SK-N-SH (cell line): ENCODE measurements around the gene CAPG.

Experiments
- CTCF ChIP-seq: fragments of 200-600 bp; sonication (generic); IDR thresholded peaks from 2 replicates; pipeline ENCODE4 v1.6.1; 2017; ENCODE audit warnings: antibody characterized with exemption, mild to moderate bottlenecking, moderate library complexity
- EP300 ChIP-seq, 2 experiments: IDR thresholded peaks; 2 replicates each; pipeline versions ENCODE4 v1.4.0 to v1.6.1; 2012; ENCODE audit warnings: borderline replicate concordance in 1 of 2, low read depth in 1 of 2, low read length in 1 of 2
- EZH2phosphoT487 ChIP-seq: fragments of 200-600 bp; sonication (generic); IDR thresholded peaks from 2 replicates; pipeline ENCODE4 v1.6.1; 2017; ENCODE audit warnings: low read depth, mixed run types, mild to moderate bottlenecking, antibody characterized with exemption, moderate library complexity, borderline replicate concordance
- FOXJ3 ChIP-seq: sonication (generic); formaldehyde crosslinking; IDR thresholded peaks from 2 replicates; pipeline ENCODE4 v1.5.1; 2020; ENCODE audit warnings: mild to moderate bottlenecking, missing genetic modification reagents
- GABPA ChIP-seq: IDR thresholded peaks from 2 replicates; pipeline ENCODE4 v1.4.0; 2012; ENCODE audit warnings: low read depth, mild to moderate bottlenecking
- RAD21 ChIP-seq: IDR thresholded peaks from 2 replicates; pipeline ENCODE4 v1.6.1; 2012; ENCODE audit warnings: mild to moderate bottlenecking, low read length
- USF1 ChIP-seq: IDR thresholded peaks from 2 replicates; pipeline ENCODE4 v1.4.0; 2012; ENCODE audit warnings: low read depth, borderline replicate concordance
- USF2 ChIP-seq: fragments of 150-350 bp; IDR thresholded peaks from 2 replicates; pipeline ENCODE4 v1.6.1; 2017; ENCODE audit warnings: antibody characterized with exemption, low read length, low read depth, borderline replicate concordance

GRCh38 chr2:85409845-85410583 lies at the start of gene CAPG:
- TF ChIP-seq GABPA (no peak), USF1 (no peak), CTCF (no peak), EZH2phosphoT487 (no peak), USF2 (no peak), FOXJ3 (no peak), EP300 (IDR thresholded peaks at IDR 0.05; ENCODE audit: borderline replicate concordance in 1 of 2, low read depth in 1 of 2, low read length in 1 of 2) (no peak), RAD21 (no peak)
